IPS-15b (cell line): ENCODE measurements around the gene PACS2.
A peak's percentile ranks its signal among the peaks of the same experiment; 100 is the strongest.

Experiments used
- H3K27me3 ChIP-seq: one replicate; pipeline ENCODE4 v1.6.1; 2013; ENCODE audit warnings: low read length; ENCODE audit not compliant: control insufficient read depth, insufficient read depth
- H3K36me3 ChIP-seq: one replicate; pipeline ENCODE4 v1.6.1; 2013; ENCODE audit warnings: low read length; ENCODE audit not compliant: control insufficient read depth, insufficient read depth
- H3K4me1 ChIP-seq: one replicate; pipeline ENCODE4 v1.6.1; 2013; ENCODE audit warnings: mild to moderate bottlenecking, low read length; ENCODE audit not compliant: control insufficient read depth, insufficient read depth
- H3K4me3 ChIP-seq: one replicate; pipeline ENCODE4 v1.5.1; 2013; ENCODE audit warnings: low read depth, low read length
- H3K9ac ChIP-seq: one replicate; pipeline ENCODE4 v1.6.1; 2013; ENCODE audit warnings: low read depth, mild to moderate bottlenecking, low read length
- H3K9me3 ChIP-seq: one replicate; pipeline ENCODE4 v1.6.1; 2013; ENCODE audit warnings: mild to moderate bottlenecking, low read length; ENCODE audit not compliant: control insufficient read depth, insufficient read depth

Gene PACS2

GRCh38 chr14:105400016-105400415 is 85.5 kb downstream of the PACS2 start:
- H3K9ac ChIP-seq, result no peak overlapping the region
- no peaks in the 10 kb centered on the region for H3K27me3 ChIP-seq
- H3K36me3 ChIP-seq, result peaks cover 8% of the 10 kb centered on the region
- no peaks in the 10 kb centered on the region for H3K9me3 ChIP-seq
- H3K4me1 ChIP-seq, result no peaks in the 10 kb centered on the region
- no peak overlapping the region for H3K4me3 ChIP-seq

GRCh38 chr14:105401699-105402098 is 87.2 kb downstream of the PACS2 start:
- no peaks in the 10 kb centered on the region for H3K9me3 ChIP-seq
- no peak overlapping the region for H3K9ac ChIP-seq
- peaks cover 8% of the 10 kb centered on the region for H3K36me3 ChIP-seq
- no peaks in the 10 kb centered on the region for H3K27me3 ChIP-seq
- no peak overlapping the region for H3K4me3 ChIP-seq
- no peaks in the 10 kb centered on the region for H3K4me1 ChIP-seq

DNA sequence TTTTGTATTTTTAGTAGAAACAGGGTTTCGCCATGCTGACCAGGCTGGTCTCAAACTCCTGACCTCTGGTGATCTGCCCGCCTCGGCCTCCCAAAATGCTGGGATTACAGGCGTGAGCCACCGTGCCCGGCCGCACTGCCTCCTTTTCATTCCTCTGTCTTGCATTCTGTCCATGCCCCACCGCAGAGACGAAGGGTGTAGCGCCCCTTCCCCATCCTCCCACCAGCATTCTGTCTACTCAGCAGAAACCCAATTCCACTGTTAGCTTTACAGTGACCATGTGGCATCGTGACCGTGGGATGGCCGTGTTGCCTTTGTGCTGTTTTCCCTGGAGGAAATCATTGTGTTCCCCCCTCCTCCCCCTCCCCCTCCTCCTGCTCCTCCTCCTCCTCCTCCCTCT is 94.0 kb downstream of the PACS2 start:
- no peak overlapping the region for H3K9ac ChIP-seq
- peaks cover 41% of the 10 kb centered on the region for H3K27me3 ChIP-seq
- H3K9me3 ChIP-seq, result no peaks in the 10 kb centered on the region
- H3K36me3 ChIP-seq, result no peaks in the 10 kb centered on the region
- H3K4me1 ChIP-seq, result peaks cover 2% of the 10 kb centered on the region
- no peak overlapping the region for H3K4me3 ChIP-seq

DNA sequence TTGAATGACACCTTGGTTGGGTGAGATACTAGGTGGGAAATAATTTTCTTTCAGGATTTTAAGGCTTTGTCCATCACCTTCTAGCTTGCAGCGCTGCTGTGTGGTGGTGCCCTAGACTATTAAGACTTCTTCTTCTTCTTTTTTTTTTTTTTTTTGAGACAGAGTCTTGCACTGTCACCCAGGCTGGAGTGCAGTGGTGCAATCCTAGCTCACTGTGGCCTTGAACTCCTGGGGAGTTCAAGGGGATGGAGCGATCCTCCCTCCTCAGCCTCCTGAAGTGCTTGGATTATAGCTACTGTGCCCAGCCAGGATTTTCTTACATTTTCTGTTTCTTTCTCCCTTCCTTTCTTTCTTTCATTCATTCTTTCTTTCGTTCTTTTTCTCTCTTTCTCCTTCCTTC is 94.8 kb downstream of the PACS2 start:
- H3K9me3 ChIP-seq, result no peaks in the 10 kb centered on the region
- no peak overlapping the region for H3K4me3 ChIP-seq
- H3K27me3 ChIP-seq, result peaks cover 49% of the 10 kb centered on the region

DNA sequence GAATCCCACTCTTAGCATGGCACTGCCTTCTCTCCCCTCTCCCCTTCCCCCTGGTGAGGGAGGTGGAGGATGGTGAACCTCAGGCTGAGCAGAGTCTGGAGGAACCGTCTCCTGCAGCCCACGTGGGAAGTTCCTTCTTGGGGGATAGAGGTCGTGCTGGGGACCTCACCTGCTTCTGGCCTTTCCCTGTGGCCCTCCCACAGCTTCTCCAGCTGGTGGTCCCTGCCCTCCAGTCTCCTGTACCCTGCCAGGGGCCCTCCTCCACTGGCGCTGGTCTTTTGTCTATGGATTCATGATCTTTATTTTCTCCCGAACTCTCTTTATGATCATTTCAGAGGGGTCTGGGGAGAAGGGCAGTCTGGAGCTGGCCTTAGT is 96.1 kb downstream of the PACS2 start:
- H3K36me3 ChIP-seq, result no peaks in the 10 kb centered on the region
- peaks cover 2% of the 10 kb centered on the region for H3K4me1 ChIP-seq
- no peaks in the 10 kb centered on the region for H3K9me3 ChIP-seq
- H3K27me3 ChIP-seq, result peaks cover 52% of the 10 kb centered on the region
- peak overlapping the region; percentile 37 for H3K4me3 ChIP-seq
- H3K9ac ChIP-seq, result no peak overlapping the region

More for the DNA sequence above, 94.8 kb downstream of the PACS2 start:
- no peak overlapping the region for H3K9ac ChIP-seq
- no peaks in the 10 kb centered on the region for H3K36me3 ChIP-seq
- peaks cover 2% of the 10 kb centered on the region for H3K4me1 ChIP-seq

GRCh38 chr14:105411017-105411941 is 96.7 kb downstream of the PACS2 start:
- no peaks in the 10 kb centered on the region for H3K9me3 ChIP-seq
- H3K36me3 ChIP-seq, result no peaks in the 10 kb centered on the region
- peaks cover 2% of the 10 kb centered on the region for H3K4me1 ChIP-seq
- H3K9ac ChIP-seq, result no peak overlapping the region
- peak overlapping the region; percentile 37 for H3K4me3 ChIP-seq
- peaks cover 52% of the 10 kb centered on the region for H3K27me3 ChIP-seq

DNA sequence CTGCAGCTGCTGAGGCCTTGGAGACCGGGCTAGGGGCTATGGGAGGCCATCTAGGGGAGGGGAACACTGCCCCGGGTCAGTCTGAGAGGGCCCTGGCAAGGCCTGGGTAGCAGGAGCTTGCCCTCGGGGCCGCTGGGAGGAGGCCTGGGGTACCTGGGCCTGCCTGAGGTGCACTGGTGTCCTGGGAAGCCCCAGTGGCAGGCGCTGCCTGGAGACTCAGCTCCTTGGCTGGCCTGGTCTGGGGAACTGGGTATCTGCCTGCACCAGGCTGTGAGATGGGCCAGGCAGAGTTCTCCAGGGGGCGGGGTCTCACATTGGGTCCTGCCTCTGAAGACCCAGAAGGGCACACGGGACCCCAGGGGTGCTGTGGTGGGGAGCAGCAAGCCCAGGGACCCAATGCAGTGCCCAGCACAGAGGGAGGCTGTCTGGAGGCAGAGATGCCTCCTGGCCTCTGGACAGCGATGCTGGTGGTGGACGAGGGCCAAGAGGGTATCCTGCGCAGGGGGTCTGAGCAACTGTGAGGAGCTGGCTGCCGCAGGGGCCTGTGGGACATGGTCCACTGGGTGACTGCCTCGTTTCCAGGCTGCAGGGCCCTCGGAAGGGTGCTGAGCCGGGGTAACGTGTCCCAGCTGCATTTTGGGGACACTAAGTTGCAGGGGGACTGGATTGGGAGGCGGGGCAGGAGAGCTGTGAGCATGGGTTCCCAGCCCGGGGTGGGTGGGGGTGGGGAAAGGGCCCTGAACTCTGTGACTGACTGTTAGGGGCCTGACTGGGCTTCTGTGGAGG is 97.6 kb downstream of the PACS2 start:
- H3K9ac ChIP-seq, result no peak overlapping the region
- H3K9me3 ChIP-seq, result no peaks in the 10 kb centered on the region
- peaks cover 2% of the 10 kb centered on the region for H3K4me1 ChIP-seq
- H3K36me3 ChIP-seq, result no peaks in the 10 kb centered on the region
- peaks cover 52% of the 10 kb centered on the region for H3K27me3 ChIP-seq
- no peak overlapping the region for H3K4me3 ChIP-seq

GRCh38 chr14:105412771-105413543 is 98.4 kb downstream of the PACS2 start:
- peaks cover 3% of the 10 kb centered on the region for H3K36me3 ChIP-seq
- H3K27me3 ChIP-seq, result peaks cover 52% of the 10 kb centered on the region
- H3K4me1 ChIP-seq, result peaks cover 2% of the 10 kb centered on the region
- H3K9me3 ChIP-seq, result no peaks in the 10 kb centered on the region
- no peak overlapping the region for H3K9ac ChIP-seq
- no peak overlapping the region for H3K4me3 ChIP-seq

DNA sequence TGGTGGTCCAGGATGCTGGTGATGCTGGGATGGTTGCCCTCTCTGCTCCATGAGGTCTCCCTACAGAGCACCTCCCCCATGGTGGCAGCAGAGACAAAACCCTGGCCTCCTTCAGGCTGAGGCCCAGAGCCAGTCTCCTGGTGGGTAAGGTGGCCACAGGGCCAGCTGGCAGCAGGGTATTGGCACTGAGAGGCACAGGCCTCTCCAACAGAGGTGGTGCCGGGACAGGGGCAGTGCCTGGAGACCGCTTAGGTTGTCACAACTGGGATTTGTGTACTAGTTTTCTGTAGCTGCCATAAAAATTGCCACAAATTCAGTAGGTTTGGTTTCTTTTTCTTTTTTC is 99.0 kb downstream of the PACS2 start:
- peaks cover 2% of the 10 kb centered on the region for H3K4me1 ChIP-seq
- H3K9ac ChIP-seq, result no peak overlapping the region
- H3K4me3 ChIP-seq, result no peak overlapping the region
- no peaks in the 10 kb centered on the region for H3K9me3 ChIP-seq
- peaks cover 52% of the 10 kb centered on the region for H3K27me3 ChIP-seq
- peaks cover 3% of the 10 kb centered on the region for H3K36me3 ChIP-seq

GRCh38 chr14:105414456-105415371 is 100.2 kb downstream of the PACS2 start:
- H3K9me3 ChIP-seq, result no peaks in the 10 kb centered on the region

More at GRCh38 chr14:105414456-105415371, 100.2 kb downstream of the PACS2 start:
- peaks cover 7% of the 10 kb centered on the region for H3K4me1 ChIP-seq
- peak overlapping the region; percentile 54 for H3K9ac ChIP-seq
- peaks cover 44% of the 10 kb centered on the region for H3K27me3 ChIP-seq
- H3K36me3 ChIP-seq, result peaks cover 3% of the 10 kb centered on the region
- H3K4me3 ChIP-seq, result peak overlapping the region; percentile 52
